HG02970 (cell line): ENCODE results near the gene WNT7A.

Source experiments
- ATAC-seq: cut with Tn5 transposase; IDR thresholded peaks from one replicate; pipeline ENCODE4 v1.9.1; 2021; ENCODE audit warnings: mild to moderate bottlenecking, moderate library complexity, moderate number of reproducible peaks; ENCODE audit not compliant: unreplicated experiment, low FRiP score

WNT7A gene

GRCh38 chr3:13885704-13886010, 5.8 kb upstream of the WNT7A start:
- ATAC-seq: no peak

- no peak for ATAC-seq
These were observed 5.2 kb upstream of the WNT7A start for GRCh38 chr3:13884851-13885703.

GRCh38 chr3:13883681-13884080, 3.8 kb upstream of the WNT7A start:
- no peak for ATAC-seq

- ATAC-seq: no peak
These were observed 3.0 kb upstream of the WNT7A start for GRCh38 chr3:13882876-13883275.

- no peak for ATAC-seq
These were observed 1.9 kb upstream of the WNT7A start for GRCh38 chr3:13881536-13882410.

GRCh38 chr3:13880811-13881156, 913 bp upstream of the WNT7A start:
- no peak for ATAC-seq

- ATAC-seq: no peak
These were observed 547 bp downstream of the WNT7A start for GRCh38 chr3:13879102-13879945.

GRCh38 chr3:13878281-13879101, 1.4 kb downstream of the WNT7A start:
- no peak for ATAC-seq

GRCh38 chr3:13877911-13878280, 2.0 kb downstream of the WNT7A start:
- ATAC-seq: no peak

- ATAC-seq: no peak
These were observed 3.3 kb downstream of the WNT7A start for GRCh38 chr3:13876451-13877100.

GRCh38 chr3:13874891-13875290, 5.0 kb downstream of the WNT7A start:
- ATAC-seq: no peak

- no peak for ATAC-seq
These were observed 6.1 kb downstream of the WNT7A start for GRCh38 chr3:13873818-13874217.

- ATAC-seq: no peak
These were observed 7.4 kb downstream of the WNT7A start for GRCh38 chr3:13872451-13872850.

GRCh38 chr3:13871791-13872190, 8.1 kb downstream of the WNT7A start:
- ATAC-seq: no peak

- no peak for ATAC-seq
These were observed 9.0 kb downstream of the WNT7A start for GRCh38 chr3:13870902-13871301.

GRCh38 chr3:13869761-13870343, 10.0 kb downstream of the WNT7A start:
- ATAC-seq: no peak

GRCh38 chr3:13868844-13869724, 10.8 kb downstream of the WNT7A start:
- no peak for ATAC-seq

GRCh38 chr3:13867732-13868131, 12.1 kb downstream of the WNT7A start:
- ATAC-seq: no peak
